Activated CD8-positive, alpha-beta T cell treated with anti-CD3 and anti-CD28 coated beads for 36 hours (primary cell): ENCODE data around the gene GPR3. TPM values are rescaled to one million over a fixed set of nuclear protein-coding genes. Genes with fewer than 3 reads are reported as not detected.

Source experiments
- ATAC-seq: fragments of 200-7000 bp; cut with Tn5 transposase; one replicate; pipeline ENCODE4 v1.10.0; 2021; ENCODE audit warnings: mild to moderate bottlenecking, moderate library complexity
- CTCF ChIA-PET: fragments of 350-600 bp; sonication (Branson Sonifier 250); formaldehyde crosslinking; loops from one replicate; lab custom pipeline; 2021; ENCODE audit warnings: antibody characterized with exemption; lab: Charles Lee
- POLR2A ChIA-PET: fragments of 350-600 bp; sonication (Branson Sonifier 250); formaldehyde crosslinking; loops from one replicate; lab custom pipeline; 2021; ENCODE audit warnings: antibody characterized with exemption; lab: Charles Lee
- DNase-seq: peaks from one replicate; pipeline ENCODE4 v3.0.0-alpha.2; 2020
- H3K27ac Mint-ChIP-seq: one replicate; pipeline ENCODE4 v1.8.0; 2021; ENCODE audit warnings: mild to moderate bottlenecking, mixed read lengths
- H3K27me3 Mint-ChIP-seq: one replicate; pipeline ENCODE4 v1.8.0; 2021; ENCODE audit warnings: mixed read lengths
- H3K36me3 Mint-ChIP-seq: one replicate; pipeline ENCODE4 v1.8.0; 2021; ENCODE audit warnings: low read depth, mixed read lengths
- H3K4me1 Mint-ChIP-seq: one replicate; pipeline ENCODE4 v1.8.0; 2021; ENCODE audit warnings: low read depth, mixed read lengths
- H3K4me3 Mint-ChIP-seq: one replicate; pipeline ENCODE4 v1.8.0; 2021; ENCODE audit warnings: mild to moderate bottlenecking, moderate library complexity, mixed read lengths
- H3K9me3 Mint-ChIP-seq: one replicate; pipeline ENCODE4 v1.8.0; 2021; ENCODE audit warnings: mixed read lengths
- intact Hi-C: fragments of 100-400 bp; cut with micrococcal nuclease; formaldehyde crosslinking; loops from one replicate; pipeline ENCODE4 v1.10.0; 2022
- total RNA-seq, 2 experiments: library from RNA; stranded (reverse); gene quantifications; one replicate each; pipeline ENCODE4 v1.2.3, GENCODE V29; 2021
- TF ChIP-seq, protein P1 (sequence below): fragments of 200-600 bp; IDR thresholded peaks from one replicate; pipeline ENCODE4 v1.8.0; 2022; ENCODE audit warnings: antibody characterized with exemption, mild to moderate bottlenecking

Gene GPR3
- total RNA-seq, 2 experiments from 2014 or later: 1.1 to 1.7 TPM

DNA sequence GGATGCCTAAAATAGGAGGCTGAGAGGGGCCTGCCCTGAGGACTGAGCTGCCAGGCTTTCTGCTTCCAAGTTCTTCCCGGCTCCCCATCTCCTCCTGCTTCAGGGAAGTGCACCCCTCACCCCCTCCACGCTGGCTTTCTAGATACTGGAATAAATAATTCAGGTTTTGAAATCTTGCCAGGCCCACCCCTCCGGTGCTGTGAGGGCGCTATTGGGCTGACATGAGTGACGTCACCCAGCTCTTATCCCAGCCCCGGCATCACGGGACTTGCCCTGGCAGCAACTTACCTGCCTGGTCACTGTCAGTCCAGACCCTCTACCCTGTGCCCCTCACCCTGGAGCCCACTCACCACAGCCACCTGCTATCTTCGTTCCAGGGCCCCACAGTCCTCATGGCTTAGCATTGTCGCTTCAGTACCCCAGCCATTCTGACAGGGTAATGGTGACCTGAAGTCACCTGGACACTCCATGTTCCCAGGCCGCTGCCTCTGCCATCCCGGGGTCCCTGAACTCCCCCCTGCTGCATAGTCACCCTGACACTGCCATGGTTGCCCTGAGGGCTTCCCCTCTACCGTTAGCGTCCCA lies 819 bp upstream of the GPR3 start:
- H3K4me3 Mint-ChIP-seq: peak overlapping the region; percentile 65
- peaks cover 17% of the 10 kb centered on the region for H3K4me1 Mint-ChIP-seq
- no peaks in the 10 kb centered on the region for H3K9me3 Mint-ChIP-seq
- H3K36me3 Mint-ChIP-seq: no peaks in the 10 kb centered on the region
- intact Hi-C loops: loop anchor here (5.0 to 10.0 kb wide), 3 partner anchors 47 to 273 kb away; partner anchors contain the start of gene SYTL1
- no peaks in the 10 kb centered on the region for H3K27me3 Mint-ChIP-seq
- ChIA-PET CTCF (interaction anchor here (0.9 to 12.1 kb wide), 12 partner anchors 9 to 271 kb away, joined by 3 to 242 read pairs (median 4); partner anchors contain the start of genes AHDC1, CD164L2, MAP3K6 and SYTL1), POLR2A (interaction anchor here (1.1 to 2.2 kb wide), 5 partner anchors 10 to 91 kb away, joined by 3 to 11 read pairs (median 3); partner anchors contain the start of gene SYTL1)
- ATAC-seq (no peak), DNase-seq (peak; percentile 57)
- H3K27ac Mint-ChIP-seq: peak overlapping the region; percentile 89
- TF ChIP-seq, protein P1, sequence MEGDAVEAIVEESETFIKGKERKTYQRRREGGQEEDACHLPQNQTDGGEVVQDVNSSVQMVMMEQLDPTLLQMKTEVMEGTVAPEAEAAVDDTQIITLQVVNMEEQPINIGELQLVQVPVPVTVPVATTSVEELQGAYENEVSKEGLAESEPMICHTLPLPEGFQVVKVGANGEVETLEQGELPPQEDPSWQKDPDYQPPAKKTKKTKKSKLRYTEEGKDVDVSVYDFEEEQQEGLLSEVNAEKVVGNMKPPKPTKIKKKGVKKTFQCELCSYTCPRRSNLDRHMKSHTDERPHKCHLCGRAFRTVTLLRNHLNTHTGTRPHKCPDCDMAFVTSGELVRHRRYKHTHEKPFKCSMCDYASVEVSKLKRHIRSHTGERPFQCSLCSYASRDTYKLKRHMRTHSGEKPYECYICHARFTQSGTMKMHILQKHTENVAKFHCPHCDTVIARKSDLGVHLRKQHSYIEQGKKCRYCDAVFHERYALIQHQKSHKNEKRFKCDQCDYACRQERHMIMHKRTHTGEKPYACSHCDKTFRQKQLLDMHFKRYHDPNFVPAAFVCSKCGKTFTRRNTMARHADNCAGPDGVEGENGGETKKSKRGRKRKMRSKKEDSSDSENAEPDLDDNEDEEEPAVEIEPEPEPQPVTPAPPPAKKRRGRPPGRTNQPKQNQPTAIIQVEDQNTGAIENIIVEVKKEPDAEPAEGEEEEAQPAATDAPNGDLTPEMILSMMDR: no peak

DNA sequence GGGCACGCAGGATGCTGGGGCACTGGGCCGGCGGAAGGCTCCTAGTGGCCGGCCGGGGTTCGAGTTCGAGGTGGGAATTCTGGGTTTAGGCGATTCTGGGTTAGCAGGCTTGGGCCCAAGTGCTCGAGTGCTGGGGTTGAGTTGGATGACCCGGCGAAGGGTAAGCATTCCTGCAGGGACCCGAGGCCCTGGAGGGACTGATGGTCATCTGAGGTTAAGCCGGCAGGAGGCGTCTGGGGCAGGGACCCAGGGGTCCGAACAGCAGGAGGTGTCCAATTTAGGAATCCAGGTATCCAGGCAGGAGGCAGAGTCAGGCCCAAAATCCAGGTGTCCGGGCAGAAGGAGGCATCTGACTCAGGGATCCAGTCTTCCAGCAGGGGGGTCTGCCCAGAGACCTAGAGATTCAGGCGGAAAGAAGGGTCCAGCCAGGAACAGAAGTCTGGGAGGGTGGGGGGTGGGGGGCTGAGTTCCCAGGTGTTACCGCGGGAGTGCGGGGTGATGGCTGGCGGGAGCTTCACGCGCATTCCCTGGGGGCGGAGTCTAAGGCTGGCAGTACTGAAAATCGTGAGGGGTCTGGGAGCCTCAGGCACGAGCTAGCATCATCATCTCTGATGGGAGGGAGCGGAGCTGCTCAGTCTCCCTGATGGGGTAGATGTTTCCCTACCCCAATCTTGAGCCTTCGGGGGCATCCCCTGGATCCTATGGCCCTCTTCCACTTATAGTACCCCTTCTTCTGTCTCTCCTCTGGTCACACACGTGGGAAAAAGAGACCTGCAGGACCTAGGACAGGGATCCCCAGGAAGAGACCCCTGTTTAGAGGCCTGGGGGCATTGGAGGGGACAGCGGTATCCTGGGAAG lies 585 bp downstream of the GPR3 start:
- Mint-ChIP-seq H3K4me1 (peaks cover 17% of the 10 kb centered on the region), H3K4me3 (peak overlapping the region; percentile 65), H3K27me3 (no peaks in the 10 kb centered on the region), H3K9me3 (no peaks in the 10 kb centered on the region), H3K36me3 (no peaks in the 10 kb centered on the region), H3K27ac (peak overlapping the region; percentile 55)
- intact Hi-C loops: loop anchor here (5.0 to 10.0 kb wide), 3 partner anchors 48 to 272 kb away; partner anchors contain the start of gene SYTL1
- CTCF ChIA-PET: interaction anchor here (0.7 to 12.1 kb wide), 8 partner anchors 23 to 214 kb away, joined by 3 to 293 read pairs (median 5); partner anchors contain the start of genes AHDC1 and WASF2
- ATAC-seq (no peak), DNase-seq (no peak)
- POLR2A ChIA-PET: interaction anchor here (0.5 to 1.3 kb wide), 2 partner anchors 92 to 148 kb away, joined by 3 read pairs; no protein-coding TSS in a partner anchor
- TF ChIP-seq, protein P1: peak; percentile 29

DNA sequence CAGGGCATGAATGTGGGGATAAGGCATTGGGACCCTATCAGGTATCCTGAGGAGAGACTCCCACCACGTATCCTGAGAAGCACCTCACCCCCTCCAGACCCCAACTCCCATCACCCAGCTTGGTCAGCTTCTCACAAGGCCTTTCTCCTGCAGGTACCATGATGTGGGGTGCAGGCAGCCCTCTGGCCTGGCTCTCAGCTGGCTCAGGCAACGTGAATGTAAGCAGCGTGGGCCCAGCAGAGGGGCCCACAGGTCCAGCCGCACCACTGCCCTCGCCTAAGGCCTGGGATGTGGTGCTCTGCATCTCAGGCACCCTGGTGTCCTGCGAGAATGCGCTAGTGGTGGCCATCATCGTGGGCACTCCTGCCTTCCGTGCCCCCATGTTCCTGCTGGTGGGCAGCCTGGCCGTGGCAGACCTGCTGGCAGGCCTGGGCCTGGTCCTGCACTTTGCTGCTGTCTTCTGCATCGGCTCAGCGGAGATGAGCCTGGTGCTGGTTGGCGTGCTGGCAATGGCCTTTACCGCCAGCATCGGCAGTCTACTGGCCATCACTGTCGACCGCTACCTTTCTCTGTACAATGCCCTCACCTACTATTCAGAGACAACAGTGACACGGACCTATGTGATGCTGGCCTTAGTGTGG lies 1.3 kb downstream of the GPR3 start:
- intact Hi-C loops: loop anchor here (2.0 to 10.0 kb wide), 4 partner anchors 49 to 271 kb away; partner anchors contain the start of gene SYTL1
- H3K27me3 Mint-ChIP-seq: no peaks in the 10 kb centered on the region

DNA sequence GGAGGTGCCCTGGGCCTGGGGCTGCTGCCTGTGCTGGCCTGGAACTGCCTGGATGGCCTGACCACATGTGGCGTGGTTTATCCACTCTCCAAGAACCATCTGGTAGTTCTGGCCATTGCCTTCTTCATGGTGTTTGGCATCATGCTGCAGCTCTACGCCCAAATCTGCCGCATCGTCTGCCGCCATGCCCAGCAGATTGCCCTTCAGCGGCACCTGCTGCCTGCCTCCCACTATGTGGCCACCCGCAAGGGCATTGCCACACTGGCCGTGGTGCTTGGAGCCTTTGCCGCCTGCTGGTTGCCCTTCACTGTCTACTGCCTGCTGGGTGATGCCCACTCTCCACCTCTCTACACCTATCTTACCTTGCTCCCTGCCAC lies 1.8 kb downstream of the GPR3 start:
- Mint-ChIP-seq H3K4me1 (peaks cover 17% of the 10 kb centered on the region), H3K4me3 (peak overlapping the region; percentile 43), H3K27ac (no peak overlapping the region), H3K27me3 (no peaks in the 10 kb centered on the region), H3K9me3 (no peaks in the 10 kb centered on the region), H3K36me3 (no peaks in the 10 kb centered on the region)
- CTCF ChIA-PET: interaction anchor here (0.8 to 12.1 kb wide), 26 partner anchors 9 to 268 kb away, joined by 3 to 293 read pairs (median 7); partner anchors contain the start of genes AHDC1, CD164L2, MAP3K6 and SYTL1
- DNase-seq (no peak), ATAC-seq (no peak)
- intact Hi-C loops: loop anchor here (2.0 to 10.0 kb wide), 4 partner anchors 49 to 271 kb away; partner anchors contain the start of gene SYTL1
- TF ChIP-seq, protein P1: no peak
- POLR2A ChIA-PET: interaction anchor here (1.3 to 1.7 kb wide), 4 partner anchors 71 to 268 kb away, joined by 3 to 5 read pairs (median 3); no protein-coding TSS in a partner anchor

More for the DNA sequence above, 1.3 kb downstream of the GPR3 start:
- H3K36me3 Mint-ChIP-seq: no peaks in the 10 kb centered on the region
- H3K4me1 Mint-ChIP-seq: peaks cover 17% of the 10 kb centered on the region
- no peak for ATAC-seq
- CTCF ChIA-PET: interaction anchor here (0.7 to 12.1 kb wide), 11 partner anchors 23 to 269 kb away, joined by 3 to 293 read pairs (median 7); partner anchors contain the start of genes AHDC1, MAP3K6 and WASF2
- TF ChIP-seq, protein P1: no peak
- peak overlapping the region; percentile 65 for H3K4me3 Mint-ChIP-seq
- POLR2A ChIA-PET: no interaction called here
- H3K27ac Mint-ChIP-seq: no peak overlapping the region
- no peak for DNase-seq
- no peaks in the 10 kb centered on the region for H3K9me3 Mint-ChIP-seq
